ENCODE data around the gene CIP2A.

Gene CIP2A

DNA sequence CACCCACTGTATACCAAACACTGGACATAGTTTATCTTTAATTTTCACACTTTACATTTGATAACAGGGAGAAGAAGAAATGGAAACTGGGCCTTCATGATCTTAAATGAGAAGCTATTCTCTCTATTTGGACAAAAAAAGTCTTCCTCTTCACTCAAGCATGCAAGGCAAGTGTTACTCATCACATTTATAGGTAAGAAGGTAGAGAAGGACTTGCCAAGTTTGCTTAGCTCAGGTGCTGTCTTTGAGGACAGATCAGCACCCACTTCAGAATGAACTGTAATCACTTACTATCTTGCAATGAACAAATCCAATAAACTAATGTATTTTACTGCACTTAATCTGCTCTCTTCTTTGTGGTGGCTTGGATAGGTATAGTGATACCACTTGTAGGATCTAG is 77.7 kb downstream of the CIP2A start:
- in situ Hi-C loops (cut with MboI; ENCODE audit: low sequenced_read_pairs): no loop called here

DNA sequence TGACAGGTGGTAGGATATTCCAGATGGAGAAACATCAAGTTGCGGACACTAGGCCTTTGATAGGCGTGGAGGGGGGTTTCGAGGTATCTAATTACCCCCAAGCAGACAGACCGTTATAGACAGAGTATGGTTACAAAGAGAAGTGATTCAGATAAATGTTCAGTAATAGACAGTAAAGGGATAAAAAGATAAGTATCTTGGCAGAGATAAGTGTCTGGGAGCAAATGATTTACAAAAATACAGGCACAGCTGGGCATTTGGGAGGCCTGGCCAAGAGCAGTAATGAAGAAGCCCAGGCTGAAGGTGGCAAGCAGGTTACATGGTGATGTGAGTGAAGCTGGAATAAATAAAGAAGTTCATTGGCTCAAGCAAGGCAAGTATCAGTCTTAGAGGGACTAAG is 78.2 kb downstream of the CIP2A start:
- in situ Hi-C loops (cut with MboI; ENCODE audit: low sequenced_read_pairs): no loop called here

DNA sequence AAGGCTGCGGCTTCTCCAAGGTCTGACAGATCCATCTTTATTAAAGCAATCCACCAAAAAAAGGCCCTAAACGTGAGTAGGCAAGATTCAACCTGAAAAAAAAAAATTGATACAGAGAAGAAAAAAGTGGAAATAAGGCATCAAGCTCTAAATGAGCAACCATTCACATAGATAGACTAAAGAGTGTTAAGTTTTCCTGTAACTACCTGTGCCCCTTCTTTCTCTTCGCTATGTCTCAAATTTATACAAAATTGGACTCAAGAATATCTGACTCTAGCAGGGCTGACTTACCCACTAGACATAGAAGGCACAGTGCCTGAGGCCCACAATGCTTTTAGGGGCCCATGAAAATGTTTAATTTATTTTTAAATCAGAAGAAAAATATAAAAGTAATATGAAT is 78.7 kb downstream of the CIP2A start, which contains the start of gene MYH15:
MYH15 (minus strand) TSS at position 101 of the 400 bp plus-strand sequence; CDS start at position 35, 66 bp downstream.
- in situ Hi-C loops (cut with MboI; ENCODE audit: low sequenced_read_pairs): no loop called here

- in situ Hi-C loops (cut with MboI; ENCODE audit: low sequenced_read_pairs): no loop called here
These were observed 79.4 kb downstream of the CIP2A start for GRCh38 chr3:108509871-108510270.

GRCh38 chr3:108509263-108509662 is 80.0 kb downstream of the CIP2A start:
- in situ Hi-C loops (cut with MboI; ENCODE audit: low sequenced_read_pairs): no loop called here

- in situ Hi-C loops (cut with MboI; ENCODE audit: low sequenced_read_pairs): no loop called here
These were observed 81.3 kb downstream of the CIP2A start for GRCh38 chr3:108507902-108508301.

DNA sequence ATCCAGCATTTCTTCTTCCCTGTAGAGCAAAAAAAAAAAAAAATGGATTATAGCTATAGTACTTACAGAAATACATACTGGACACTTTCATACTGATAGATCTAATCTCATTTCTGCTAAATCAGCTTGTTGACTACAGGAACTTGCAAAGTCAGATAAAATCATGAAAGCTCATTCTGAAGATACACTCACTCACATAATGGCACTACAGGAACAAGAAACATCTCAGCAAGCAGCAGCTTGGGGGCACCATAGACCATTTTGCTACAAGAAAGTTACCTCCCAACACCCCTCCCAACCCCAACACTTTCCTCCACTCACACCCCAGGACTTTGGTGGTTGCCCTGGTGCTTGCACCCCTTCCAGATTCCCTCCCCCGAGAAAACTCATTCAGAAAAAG is 83.4 kb downstream of the CIP2A start:
- in situ Hi-C loops (cut with MboI; ENCODE audit: low sequenced_read_pairs): no loop called here

DNA sequence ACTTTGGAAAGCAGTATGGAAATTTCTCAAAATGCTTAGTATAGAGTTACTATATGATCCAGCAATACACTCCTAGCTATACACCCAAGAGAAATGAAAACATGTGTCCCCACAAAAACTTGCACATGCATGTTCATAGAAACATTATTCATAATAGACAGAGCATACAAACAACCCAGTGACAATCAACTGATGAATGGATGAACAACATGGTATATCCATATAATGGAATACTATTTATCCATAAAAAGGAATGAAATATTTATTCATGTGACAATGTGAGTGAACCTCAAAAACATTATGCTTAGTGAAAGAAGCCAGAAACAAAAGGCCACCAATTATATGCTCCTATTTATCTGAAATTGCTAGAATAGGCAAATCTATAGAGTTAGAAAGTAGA is 85.5 kb downstream of the CIP2A start:
- in situ Hi-C loops (cut with MboI; ENCODE audit: low sequenced_read_pairs): no loop called here

DNA sequence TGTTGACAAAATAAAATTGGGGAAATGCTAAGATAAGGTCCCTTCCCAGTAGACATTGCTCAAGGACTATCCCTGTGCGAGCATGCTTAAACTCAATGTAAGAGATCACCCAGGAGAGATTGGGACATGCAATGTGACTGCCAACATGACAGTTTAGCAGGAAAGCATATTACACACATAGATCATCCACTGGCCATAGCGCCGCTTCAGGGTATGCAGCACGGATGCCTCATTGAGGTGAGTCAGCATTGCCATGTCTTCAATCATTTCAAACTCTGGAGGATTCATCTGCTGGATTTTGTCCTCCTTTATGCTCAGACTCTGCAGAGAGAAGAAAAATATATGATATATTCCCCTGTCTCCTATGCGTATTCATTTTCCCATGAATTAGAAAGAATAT is 87.7 kb downstream of the CIP2A start:
- in situ Hi-C loops (cut with MboI; ENCODE audit: low sequenced_read_pairs): no loop called here

DNA sequence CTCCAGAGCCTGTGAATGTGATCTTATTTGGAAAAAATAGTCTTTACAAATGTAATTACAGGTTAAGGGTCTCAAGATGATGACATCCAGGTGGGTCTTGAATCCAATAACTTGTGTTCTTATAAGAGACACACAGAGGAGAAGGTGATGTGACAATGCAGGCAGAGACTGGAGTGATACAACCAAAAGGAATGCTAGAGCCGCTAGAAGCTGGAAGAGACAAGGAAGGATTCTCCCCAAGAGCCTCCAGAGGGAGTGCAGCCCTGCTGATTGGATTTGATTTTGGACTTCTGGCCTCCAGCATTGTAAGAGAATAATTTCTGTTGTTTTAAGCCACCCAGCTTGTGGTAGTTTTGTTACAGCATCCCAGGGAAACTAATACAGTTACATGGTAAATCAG is 88.5 kb downstream of the CIP2A start:
- in situ Hi-C loops (cut with MboI; ENCODE audit: low sequenced_read_pairs): no loop called here

All from hTERT RPE-1 (cell line).